ENCODE results near the gene CHAD.

DNA sequence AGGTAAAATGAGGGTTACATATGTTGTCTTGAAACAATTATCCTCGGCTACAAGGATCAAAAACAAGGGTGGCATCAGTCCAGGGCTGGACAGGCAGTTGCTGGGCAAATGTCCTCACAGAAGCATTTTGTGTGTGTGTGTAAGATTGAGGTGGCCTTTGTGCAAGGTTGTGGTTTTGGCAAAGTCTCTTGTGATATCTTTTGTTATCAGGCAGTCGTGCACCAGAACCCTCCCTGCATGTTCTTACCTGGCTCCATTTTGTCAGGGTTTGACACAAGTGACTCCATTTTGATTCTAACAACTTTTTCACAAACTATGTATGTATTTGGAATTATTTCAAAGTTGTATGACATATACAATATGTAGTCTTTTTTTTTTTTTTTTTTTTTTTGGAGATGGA is 20.0 kb downstream of the CHAD start:
- TF ChIP-seq, protein P1, sequence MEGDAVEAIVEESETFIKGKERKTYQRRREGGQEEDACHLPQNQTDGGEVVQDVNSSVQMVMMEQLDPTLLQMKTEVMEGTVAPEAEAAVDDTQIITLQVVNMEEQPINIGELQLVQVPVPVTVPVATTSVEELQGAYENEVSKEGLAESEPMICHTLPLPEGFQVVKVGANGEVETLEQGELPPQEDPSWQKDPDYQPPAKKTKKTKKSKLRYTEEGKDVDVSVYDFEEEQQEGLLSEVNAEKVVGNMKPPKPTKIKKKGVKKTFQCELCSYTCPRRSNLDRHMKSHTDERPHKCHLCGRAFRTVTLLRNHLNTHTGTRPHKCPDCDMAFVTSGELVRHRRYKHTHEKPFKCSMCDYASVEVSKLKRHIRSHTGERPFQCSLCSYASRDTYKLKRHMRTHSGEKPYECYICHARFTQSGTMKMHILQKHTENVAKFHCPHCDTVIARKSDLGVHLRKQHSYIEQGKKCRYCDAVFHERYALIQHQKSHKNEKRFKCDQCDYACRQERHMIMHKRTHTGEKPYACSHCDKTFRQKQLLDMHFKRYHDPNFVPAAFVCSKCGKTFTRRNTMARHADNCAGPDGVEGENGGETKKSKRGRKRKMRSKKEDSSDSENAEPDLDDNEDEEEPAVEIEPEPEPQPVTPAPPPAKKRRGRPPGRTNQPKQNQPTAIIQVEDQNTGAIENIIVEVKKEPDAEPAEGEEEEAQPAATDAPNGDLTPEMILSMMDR (IDR thresholded peaks at IDR 0.05) = no peak
- TF ChIP-seq NR2C2 (CRISPR knock-in tag; IDR thresholded peaks at IDR 0.05) (no peak), FOXJ3 (CRISPR knock-in tag; IDR thresholded peaks at IDR 0.05; ENCODE audit: borderline replicate concordance) (no peak)
- TF ChIP-seq, protein P2, sequence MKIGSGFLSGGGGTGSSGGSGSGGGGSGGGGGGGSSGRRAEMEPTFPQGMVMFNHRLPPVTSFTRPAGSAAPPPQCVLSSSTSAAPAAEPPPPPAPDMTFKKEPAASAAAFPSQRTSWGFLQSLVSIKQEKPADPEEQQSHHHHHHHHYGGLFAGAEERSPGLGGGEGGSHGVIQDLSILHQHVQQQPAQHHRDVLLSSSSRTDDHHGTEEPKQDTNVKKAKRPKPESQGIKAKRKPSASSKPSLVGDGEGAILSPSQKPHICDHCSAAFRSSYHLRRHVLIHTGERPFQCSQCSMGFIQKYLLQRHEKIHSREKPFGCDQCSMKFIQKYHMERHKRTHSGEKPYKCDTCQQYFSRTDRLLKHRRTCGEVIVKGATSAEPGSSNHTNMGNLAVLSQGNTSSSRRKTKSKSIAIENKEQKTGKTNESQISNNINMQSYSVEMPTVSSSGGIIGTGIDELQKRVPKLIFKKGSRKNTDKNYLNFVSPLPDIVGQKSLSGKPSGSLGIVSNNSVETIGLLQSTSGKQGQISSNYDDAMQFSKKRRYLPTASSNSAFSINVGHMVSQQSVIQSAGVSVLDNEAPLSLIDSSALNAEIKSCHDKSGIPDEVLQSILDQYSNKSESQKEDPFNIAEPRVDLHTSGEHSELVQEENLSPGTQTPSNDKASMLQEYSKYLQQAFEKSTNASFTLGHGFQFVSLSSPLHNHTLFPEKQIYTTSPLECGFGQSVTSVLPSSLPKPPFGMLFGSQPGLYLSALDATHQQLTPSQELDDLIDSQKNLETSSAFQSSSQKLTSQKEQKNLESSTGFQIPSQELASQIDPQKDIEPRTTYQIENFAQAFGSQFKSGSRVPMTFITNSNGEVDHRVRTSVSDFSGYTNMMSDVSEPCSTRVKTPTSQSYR (CRISPR knock-in tag; IDR thresholded peaks at IDR 0.05) = no peak
